Measurements from ENCODE around the gene RAB3A.
"Not testable (repeated sequence)": the region's sequence is repeated elsewhere in the genome, so short reads cannot be mapped to it uniquely, and the experiment has no call there.

The RAB3A gene

DNA sequence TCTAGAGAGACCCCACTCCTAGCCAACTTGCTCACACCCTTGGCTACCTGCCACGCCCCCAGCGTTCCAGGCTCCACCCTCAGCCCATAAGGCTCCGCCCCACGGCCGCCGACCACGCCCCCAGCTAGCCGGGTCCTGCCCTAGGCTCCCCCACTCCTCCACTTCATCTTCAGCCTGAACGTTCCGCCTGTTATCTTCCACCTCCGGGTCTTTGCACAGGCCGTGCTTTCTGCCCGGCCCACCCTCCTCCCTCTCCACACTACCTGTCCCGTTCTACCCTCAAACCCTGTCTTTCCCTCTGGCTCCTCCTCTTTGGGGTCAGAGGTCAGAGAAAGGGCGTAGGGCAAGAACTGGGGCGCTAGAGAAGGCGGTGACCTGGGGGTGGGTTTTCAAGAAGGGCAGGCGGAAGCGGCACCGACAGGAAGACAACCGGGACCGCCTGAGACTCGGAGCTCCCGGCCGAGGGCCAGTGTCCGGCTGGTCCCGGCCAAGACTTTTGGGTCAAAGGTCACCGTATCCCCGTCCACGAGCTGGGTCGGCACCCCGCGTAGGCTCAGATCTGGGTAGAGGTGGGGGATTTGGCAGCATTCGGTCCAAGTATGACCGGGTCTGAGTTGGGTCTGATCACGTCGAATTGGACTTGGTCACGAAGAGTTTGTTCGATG is 20.1 kb upstream of the RAB3A start:
- DNase-seq = peak in 1 of 2 experiments; percentile 56

DNA sequence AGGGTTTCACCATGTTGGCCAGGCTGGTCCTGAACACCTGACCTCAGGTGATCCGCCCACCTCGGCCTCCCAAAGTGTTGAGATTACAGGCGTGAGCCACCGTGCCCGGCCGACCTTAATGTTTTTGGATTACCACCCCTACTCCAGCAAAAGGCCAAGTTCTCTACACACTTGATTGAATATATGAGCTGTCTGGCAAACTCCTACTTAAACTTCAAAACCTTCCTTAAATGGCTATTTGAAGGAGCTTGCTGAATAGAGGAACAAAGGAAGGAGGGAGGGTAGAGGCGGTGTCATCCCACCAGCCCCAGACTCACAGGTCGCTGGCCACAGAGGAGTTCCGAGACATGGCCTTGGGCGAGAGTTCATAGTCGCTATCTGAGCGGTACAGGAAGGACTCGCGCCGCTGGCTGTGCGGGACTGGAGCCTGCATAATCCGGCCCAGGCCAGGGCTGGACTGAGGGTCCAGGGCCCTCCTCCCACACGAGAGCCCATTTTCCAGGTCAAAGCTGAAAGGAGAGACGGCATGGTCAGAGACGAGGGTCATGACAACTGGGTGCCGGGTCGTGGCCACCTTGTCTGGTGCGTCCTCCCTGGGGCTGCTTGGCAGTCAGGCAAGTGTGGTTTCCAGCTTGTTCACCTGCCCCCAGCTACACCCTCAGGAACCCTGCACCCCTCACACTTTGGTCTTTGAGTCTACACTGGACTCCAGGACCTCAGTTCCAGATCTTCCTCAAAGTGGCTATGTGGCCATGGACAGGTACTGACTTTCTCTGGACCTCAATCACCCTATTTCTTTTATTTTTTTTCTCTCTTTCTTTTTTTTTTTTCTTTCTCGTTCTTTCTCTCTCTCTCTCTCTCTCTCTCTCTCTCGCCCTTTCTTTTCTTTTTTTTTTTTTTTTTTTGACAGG is 18.2 kb upstream of the RAB3A start:
- no peak for DNase-seq

DNA sequence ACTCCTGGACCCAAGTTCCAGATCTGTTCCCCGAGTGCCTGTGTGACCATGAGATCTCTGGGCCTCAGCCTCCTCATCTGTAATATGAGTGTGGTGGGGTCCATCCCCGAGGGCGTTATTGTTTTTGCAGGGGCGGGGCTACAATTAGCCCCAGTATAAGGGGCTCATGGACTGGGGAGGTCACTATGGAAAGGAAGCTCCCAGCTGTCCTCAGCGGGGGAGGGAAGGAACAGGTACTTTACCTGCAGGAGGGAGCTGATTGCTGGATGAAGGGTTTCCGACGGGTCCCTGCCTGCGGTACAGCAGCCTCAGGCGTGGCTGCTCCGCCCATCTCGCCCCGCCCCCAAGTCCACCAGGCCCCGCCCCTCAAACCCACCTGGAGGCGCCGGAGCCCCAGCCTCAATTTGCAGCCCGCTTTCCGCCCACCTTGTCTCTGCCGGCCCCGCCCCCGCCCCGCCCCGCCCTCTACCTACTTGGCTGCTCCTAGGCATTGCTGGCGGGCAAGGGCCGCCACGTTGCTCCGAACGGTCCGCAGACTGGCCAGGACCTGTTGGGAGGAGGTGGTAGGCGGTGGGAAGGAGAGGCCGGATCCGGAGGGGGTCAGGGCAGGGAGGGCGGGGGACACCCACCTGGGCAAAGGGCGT is 16.9 kb upstream of the RAB3A start:
- no peak for DNase-seq

DNA sequence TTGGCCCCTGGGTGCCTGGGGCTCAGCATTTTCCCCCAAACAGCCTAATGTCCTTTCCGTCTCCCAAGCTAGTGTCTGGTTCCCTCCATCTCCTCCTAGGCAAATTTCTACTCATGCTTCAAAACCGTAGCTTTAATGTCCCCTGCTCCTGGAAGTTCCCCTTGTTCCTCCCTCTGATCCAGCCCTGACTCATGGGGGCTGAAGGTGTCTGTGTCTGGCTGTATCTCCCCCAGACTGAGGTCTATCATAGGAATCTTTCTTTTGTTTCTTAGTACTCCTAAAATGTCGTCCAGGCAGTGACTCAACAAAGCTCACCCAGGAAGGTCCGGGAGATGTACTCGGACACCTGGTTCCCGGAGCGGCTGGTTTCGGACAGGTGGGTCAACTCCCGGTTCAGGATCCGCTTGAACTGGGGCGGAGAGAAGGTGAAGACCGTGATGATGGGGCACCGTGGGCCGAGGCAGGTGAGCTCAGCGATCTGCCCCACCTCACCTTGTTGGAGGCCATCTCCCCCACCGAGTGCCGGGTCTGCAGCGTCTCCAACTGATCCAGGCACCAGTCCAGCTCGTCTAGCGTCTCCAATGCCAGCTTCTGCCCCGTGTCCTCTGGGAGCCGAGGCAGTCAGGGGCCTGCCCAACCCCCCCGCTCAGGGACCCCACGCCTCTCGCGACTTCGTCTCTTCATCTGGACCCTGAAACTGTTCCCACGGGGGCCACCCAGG is 16.2 kb upstream of the RAB3A start:
- DNase-seq = no peak

DNA sequence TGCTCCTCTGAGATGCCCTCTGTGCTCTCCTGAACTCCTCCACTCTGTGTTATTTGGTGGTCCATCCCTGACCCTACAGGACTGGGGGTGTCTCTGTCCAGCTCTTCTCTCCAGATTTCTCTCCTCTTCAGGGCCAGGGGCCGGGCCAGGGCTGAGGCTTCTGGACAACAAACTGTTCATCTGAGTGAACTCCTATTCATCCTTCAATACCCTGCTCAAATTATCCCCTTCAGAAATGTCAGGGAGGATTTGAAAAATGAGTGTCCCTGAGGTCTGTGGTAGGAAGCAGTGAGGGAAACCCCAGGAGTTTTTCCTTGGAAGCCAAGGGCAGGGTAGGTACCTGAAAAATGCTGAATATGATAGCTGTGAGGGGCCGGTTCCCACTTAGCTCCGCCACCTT is 14.8 kb upstream of the RAB3A start:
- no peak for DNase-seq

DNA sequence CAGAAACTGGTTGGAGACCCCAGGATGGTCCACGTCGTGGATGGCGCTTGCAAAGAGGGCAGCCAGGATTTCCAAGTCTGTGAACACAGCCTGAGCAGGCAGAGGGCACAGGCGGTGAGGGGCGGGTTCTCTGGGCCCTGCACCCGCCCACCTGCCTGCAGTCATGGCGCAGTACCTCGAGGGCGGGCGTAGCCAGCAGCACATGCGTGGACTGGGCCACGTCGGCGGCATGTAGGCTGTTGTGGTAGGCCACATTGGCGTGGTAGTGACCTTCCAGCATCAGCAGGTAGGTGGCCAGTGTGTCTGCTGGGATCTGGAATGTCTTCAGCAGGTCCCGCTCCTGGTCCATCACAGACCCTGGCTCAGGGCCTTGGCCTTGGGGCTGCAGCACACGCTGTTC is 14.3 kb upstream of the RAB3A start:
- no peak for DNase-seq

DNA sequence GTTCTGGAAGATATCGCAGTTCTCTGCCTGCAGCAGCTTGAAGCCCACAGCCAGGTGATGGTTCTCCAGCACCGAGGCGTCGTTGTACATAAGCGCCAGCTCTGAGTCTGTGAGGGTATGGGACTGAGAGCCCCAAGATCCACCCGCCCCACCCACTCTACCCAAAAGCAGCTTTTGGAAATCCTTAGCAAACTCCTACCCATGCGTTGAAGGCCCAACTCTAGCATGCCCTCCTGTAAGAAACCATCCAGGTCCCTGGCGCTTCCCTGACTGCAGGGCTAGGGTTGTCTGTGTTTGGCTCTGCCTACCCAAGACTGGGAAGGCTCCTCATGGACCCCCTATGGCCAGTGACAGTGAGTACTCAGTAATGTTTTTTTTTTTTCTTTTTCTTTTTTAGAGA is 12.9 kb upstream of the RAB3A start:
- DNase-seq = no peak

DNA sequence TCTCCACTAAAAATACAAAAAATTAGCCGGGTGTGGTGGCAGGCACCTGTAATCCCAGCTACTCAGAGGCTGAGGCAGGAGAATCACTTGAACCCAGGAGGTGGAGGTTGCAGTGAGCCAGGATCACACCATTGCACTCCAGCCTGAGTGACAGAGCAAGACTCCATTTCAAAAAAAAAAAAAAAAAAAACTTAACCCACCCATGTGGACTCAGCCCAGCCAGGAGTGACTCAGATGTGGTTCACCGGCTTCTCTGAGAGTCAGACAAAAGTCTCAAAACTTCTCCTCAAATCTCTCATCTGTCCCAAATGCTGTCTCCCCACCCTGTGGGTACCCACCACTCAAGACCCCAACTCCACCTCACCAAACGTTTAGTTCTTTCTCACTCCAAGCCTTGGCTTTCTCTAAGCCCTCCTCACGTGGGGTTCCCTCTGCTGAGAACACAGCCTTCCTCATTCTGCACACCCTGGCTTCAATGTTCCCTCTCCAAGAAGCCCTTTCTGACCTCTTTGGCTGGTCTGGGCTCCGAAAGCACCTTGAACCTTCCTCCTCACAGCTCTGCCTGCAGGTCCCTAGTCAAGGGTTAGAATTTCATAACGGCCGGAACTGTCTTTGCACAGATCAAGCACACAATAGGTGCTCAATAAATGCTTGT is 11.1 kb upstream of the RAB3A start:
- DNase-seq = no peak

DNA sequence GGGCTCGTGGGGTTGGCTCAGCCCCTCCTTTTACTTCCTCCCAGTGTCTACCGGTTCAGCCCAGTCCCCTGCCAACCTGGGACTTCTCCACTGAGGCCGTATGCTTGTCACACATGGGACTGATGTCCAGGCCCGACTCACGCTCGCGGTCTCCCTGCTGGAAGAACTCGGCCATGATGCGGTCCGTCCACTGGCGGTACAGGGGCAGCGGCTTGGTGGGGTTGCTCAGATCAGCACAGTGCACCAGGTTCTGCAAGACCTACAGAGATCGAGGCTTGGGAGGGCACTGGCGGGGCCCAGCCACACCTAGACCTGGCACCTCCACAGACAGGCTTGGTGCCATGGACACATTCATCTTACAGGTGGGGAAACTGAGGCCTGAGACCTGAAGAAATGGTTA is 7.8 kb upstream of the RAB3A start:
- DNase-seq = no peak

DNA sequence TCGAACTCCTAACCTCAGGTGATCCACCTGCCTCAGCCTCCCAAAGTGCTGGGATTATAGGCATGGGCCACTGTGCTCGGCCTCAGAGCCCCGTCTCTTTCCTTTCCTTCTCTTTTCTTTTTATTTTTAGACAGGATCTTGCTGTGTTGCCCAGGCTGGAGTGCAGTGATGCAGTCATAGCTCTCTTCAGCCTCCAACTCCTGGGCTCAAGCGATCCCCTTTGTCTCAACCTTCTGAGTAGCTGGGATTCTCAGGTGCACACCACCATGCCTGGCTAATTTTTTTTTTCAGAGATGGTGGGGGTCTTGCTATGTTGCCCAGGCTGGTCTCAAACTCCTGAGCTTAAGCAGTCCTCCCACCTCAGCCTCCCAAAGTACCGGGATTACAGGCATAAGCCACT is 6.1 kb upstream of the RAB3A start:
- not testable (repeated sequence) for DNase-seq

DNA sequence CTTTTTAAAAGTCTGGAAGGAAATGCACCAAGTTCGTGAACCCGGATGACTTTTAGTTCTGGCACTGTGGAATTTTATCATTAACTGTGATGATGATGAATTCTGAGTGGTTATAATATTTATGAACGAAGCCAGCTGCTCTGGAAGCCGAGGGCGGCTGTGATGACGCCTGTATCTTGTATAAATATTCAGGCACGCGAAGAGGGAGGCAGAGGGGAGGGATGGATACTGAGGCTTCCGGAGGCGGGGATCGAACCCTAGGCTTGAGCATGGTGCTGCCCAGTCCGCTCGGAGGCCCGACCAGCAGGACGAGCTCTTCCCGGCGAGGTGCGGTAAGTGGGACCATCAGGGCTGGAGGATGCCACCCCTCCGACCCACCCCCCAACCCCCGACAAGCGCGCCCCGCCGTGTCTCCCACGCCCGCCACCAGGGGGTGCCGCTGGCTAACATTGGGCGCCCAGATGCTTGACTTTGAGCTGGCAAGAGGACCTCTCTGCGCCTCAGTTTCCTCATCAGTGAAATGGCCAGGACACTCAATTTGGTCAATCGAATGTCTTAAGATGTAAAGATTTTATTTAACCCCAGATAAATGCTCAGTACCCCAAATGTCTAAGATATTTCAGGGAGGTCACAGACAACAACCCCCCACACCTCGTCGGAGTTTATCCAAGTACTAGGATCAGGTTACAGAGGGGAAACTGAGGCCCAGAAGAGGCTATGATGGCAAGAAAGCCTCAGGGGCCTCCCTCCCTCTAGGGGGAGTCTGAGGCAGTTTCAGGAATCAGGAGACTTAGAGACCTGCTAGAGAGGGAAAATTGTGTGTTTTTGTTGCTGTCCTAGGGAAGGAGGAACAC is 4.5 kb upstream of the RAB3A start:
- DNase-seq = peak; percentile 49

DNA sequence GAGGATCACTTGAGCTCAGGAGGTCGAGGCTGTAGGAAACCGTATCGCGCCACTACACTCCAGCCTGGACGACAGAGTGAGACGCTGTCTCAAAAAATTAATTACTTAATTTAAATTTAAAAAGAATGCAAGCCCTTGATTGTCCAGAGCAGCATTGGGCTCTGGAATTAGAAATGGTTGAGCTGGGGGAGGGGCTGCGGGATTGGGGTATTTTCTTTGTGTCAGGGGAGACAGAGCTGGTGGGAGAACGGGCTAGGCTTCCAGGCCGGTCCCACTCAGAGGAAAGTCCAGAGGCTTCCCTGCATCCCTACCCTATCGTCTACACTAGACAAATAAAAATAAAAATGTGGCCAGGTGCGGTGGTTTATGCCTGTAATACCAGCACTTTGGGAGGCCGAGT is 2.2 kb upstream of the RAB3A start:
- no peak for DNase-seq

DNA sequence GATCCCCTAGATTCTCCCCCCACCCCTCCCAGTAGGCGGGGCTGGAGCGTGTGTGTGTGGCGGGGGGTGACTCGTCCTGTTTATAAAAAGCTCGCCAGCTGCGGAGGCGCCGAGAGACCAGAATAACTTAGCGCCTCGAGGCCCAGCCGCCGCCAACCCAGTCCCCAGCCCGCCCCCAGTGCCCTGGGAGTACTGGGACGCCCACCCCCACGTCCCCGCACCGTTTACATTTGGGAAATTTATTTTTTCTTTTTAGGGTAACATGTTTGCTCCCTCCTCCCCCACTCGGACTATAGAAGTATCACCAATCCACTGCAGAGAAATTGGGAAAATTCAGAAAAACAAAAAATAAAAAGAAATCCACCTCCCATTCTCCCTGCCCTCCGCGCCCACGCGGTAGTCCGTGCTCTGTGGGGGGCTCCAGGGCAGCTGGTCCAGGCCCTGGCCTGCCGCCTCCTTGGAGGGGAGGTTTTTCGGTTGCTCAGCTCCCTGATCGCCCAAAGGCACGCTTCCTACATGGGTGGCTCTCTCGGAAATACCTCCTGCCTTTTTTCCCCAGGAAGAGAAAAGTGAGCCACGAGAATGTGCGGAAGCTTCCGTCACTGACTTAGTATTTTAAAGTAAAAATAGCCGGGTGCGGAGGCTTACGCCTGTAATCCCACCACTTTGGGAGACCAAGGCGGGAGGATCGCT is 1.5 kb upstream of the RAB3A start:
- DNase-seq = peak; percentile 57 to 86

DNA sequence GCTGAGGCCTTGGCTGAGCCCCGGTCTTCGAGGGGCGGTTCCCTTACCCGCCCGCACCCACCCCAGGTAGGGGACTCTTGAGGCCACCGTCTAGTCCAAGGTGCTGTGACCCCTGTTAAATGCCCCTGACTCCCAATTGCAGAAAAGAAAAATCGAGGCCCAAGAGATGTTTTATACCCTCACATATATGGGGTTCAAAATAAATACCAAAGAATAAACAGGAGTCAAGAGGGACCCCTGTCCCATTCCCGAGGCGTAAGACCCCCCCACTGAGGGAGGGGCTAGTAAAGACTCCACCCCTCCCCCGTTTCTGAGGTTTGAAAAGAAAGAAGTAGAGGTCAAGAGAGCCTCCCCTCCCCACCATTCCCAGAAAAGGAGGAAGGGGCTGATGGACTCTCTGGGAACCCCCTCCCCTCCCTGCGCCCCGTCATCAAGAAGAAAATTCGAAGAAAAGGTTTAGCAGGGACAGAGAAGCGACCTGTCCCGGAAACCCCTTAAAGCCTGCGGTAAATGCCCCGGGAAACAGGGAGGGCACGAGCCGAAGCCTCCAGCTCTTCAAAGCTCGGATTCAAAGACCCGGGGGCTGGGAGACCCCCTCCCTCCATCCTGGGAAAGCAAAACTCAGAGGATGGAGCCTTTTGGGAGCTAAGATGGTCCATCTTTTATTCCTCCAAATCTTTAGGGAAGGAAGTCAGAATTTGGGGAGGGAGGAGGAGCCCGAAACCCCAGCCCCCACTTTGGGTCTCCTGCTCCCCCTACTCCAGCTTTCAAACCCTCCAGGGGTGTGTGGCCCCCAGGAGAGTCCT is 755 bp upstream of the RAB3A start:
- DNase-seq = peak in 1 of 2 experiments; percentile 85

DNA sequence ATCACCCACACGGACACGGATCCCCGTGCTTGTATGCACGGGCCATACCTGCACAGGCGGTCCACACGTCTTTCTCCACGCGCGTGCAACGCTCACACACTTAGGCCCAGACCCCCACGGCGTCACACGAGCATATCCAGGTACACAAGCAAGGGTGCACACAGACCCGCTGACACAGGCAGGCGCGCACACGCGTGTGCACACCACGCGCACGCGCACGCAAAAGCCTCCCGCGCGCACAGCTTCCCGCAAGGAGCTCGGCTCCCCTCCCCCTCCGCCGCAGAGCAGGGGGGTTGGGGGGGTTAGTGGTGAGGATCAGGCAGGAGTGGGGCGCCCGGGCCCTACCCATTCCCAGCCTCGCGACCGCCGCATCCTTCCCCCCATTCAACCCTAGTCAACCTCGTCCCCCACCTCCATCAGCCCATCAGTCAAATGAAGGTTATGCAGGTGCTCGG is 407 bp downstream of the RAB3A start:
- peak in 1 of 2 experiments; percentile 15 for DNase-seq

DNA sequence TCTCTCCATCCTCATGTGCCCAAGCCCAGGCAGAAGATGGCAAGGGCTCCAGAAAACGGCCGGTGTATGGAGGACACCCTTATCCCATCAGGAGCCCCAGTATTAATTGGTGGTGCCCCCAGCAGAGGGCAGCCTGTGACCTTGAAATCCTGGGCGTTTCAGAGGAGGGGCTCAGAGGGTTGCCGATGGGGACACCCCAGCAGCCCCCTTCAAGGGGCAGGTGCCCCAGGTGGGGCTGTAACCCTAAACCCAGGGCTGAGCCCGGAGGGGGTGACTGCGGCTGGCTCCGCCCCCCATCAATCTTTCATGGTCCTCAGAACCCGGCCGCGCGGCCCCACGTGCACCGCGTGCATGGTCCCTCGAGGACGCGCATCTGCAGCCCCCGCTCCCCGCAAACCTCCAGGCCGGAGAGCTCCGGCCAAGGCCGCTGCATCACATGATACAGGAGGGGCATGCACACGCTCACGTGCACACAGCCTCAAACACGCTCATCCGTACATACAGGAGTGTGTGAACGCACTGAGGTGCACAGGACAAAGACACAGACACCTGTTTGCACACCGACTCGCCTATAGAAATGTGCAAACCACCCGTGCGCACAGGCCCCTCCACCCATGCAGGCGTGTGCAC is 949 bp downstream of the RAB3A start:
- DNase-seq = no peak

DNA sequence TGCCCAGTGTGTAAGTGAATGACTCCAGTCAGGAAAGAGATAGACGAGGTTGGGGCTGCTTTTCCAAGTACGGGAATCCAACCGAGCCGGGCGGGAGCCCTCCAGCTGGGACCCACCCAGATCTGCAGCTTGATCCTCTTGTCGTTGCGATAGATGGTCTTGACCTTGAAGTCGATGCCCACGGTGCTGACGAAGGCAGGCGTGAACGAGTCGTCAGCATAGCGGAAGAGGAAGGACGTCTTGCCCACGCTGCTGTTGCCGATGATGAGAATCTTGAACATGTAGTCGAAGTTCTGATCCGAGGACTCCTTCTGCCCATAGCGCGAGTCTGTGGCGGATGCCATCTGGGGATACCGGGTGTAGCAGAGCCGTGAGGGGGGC is 1.5 kb downstream of the RAB3A start:
- no peak for DNase-seq

DNA sequence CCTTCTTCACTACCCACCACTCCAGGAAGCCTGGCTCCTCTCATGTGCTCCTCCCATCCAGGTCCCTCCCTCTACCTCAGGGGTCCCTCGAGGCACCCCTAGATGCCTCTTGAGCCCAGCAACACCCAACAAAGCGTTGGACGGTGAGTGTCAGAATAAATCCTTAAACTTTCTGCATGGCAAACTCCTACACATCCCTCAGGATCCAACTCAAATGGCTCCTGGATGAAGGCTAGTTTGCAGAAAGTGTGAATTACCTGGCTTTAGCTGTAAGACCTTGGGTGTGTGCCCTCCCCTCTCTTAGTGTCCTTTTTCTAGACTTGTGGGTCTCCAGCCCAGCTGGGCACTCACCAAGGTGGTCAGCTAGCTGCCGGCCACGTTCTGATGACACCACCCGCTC is 5.5 kb downstream of the RAB3A start:
- DNase-seq = no peak

DNA sequence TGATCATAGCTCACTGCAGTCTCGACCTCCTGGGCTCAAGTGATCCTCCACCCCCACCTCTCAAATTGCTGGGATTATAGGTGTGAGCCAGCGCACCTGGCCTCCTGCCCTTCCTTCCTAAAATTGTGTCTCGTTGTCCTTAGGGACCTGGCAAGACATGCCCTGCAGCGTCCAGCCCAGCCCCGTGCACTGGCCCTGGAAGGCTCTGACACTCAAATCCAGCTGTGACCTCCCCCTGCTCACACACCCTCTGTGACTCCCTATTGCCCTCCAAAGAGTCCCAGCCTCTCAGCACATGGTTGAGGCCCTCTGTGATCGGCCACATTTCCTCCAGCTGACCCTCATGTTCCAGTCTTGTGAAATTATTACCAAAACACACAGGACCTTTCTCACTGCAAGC is 5.9 kb downstream of the RAB3A start:
- DNase-seq = no peak

DNA sequence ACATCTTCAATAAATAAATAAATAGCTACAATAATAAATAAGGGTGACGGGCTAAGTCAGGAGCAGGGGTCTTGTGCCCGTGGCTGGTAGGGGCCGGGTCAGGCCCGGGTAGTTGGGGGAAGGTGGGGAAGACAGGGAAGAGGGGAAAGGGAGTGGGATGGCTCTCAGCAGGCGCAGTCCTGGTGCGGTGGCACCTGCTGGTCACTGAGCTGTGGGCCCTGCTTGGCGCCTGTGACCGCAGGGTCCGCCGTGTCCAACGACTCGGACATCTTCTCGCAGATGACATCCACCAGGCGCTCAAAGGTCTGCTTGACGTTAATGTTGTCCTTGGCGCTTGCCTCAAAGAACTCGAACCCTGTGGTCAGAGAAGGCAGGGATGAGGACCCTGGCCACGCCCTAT is 6.5 kb downstream of the RAB3A start:
- DNase-seq = no peak

All from SHP77 (cell line).